Urothelium cell line (cell line): ENCODE data around the gene ZXDC.

Experiments used
- DNase-seq: peaks from one replicate; pipeline ENCODE4 v3.0.0; 2011; ENCODE audit warnings: low spot score, mixed read lengths
- FAIRE-seq: peaks from 2 replicates; lab custom pipeline; 2011; peaks lifted over from hg19 to GRCh38; lab: Jason Lieb, UNC

Gene ZXDC, protein sequence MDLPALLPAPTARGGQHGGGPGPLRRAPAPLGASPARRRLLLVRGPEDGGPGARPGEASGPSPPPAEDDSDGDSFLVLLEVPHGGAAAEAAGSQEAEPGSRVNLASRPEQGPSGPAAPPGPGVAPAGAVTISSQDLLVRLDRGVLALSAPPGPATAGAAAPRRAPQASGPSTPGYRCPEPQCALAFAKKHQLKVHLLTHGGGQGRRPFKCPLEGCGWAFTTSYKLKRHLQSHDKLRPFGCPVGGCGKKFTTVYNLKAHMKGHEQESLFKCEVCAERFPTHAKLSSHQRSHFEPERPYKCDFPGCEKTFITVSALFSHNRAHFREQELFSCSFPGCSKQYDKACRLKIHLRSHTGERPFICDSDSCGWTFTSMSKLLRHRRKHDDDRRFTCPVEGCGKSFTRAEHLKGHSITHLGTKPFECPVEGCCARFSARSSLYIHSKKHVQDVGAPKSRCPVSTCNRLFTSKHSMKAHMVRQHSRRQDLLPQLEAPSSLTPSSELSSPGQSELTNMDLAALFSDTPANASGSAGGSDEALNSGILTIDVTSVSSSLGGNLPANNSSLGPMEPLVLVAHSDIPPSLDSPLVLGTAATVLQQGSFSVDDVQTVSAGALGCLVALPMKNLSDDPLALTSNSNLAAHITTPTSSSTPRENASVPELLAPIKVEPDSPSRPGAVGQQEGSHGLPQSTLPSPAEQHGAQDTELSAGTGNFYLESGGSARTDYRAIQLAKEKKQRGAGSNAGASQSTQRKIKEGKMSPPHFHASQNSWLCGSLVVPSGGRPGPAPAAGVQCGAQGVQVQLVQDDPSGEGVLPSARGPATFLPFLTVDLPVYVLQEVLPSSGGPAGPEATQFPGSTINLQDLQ

DNA sequence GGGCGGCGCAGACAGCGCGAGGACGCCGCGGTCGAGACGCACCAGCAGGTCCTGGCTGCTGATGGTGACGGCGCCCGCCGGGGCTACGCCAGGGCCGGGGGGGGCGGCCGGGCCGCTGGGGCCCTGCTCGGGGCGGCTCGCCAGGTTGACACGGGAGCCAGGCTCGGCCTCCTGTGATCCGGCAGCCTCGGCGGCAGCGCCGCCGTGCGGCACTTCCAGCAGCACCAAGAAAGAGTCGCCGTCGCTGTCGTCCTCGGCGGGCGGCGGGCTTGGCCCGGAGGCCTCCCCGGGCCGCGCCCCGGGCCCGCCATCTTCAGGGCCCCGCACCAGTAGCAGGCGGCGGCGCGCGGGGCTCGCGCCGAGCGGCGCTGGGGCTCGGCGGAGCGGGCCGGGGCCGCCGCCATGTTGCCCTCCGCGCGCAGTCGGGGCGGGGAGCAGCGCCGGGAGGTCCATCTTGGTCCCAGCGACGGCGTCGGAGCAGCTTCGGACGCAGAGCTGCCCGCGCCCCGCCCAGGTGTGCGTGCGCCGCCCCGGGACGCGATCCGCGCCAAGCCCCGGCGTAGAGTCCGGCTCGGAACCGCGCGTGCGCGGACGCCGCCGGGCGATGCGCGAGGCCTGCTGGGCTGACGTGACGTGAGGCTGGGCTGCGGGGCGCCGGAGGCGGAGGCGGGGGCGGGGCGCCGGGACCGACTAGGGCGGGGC, at the start of gene ZXDC:
ZXDC (minus strand) TSS at position 479 of the 702 bp plus-strand sequence; CDS start at position 453, 26 bp downstream.
- peak; percentile 100 for DNase-seq
- FAIRE-seq = peak; percentile 100

DNA sequence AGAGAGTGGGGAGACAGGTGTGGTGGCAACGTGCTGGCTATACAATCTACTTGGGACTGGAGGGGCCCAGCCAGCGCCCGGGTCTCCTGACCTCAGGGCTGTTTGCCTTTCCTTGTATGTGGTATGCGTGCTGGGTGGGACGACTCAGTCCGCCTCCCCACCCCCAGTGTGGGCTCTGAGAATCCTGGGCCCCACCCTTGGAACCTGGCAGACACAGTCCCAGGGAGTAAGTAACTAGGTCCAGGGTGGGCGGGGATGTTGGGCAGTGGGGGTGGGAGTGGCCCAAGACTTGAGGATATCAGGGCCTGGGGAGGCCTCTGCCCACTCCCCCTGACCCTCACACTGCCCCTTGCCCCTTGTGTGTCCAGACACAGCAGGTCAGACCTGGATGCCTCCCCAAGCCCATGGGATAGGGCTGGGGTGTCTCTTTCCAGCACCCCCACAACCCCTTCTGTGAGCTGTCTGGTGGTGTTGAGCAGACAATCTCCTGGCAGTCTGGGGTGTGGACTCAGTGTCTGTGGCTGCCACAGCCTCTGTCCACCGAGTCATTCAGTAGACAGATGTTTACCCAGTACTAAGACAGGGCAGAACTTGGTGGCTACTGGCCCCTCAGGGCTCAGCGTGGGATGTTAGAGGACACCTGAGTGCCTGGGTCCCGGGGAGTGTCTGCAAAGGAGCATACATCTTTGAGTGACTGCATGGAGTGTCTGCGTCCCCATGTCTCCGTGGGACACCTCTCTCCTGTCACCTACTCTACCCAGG, 49.6 kb upstream of the ZXDC start:
- peak; percentile 20 for FAIRE-seq
- no peak for DNase-seq

DNA sequence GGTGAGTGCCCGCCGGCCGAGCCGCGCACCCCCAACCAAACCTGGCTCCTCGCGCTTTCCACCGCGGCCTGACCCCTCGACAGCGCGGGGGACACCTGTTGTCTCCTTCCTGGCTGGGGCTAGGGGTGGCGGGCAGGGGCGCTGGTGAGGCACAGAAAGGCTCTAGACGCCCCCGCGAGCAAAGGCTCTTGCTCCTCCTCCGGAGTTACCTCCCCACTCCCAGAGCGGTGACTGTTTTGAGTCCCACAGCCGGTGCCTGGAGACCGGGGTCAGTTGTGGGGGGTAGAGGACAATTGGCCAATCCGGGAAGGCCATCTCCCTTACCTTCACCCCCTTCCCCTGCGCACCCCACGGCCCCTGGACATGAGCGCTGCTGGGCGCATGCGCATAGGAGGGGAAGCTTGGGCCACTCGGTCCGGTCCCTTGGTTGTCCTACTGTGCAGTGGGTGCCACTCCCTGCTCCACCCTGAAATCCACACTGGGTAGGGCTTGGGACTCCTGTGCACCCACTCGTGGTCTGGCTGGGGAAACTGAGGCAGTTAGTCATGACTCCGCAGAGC, 48.8 kb upstream of the ZXDC start:
- DNase-seq = no peak
- FAIRE-seq = no peak

DNA sequence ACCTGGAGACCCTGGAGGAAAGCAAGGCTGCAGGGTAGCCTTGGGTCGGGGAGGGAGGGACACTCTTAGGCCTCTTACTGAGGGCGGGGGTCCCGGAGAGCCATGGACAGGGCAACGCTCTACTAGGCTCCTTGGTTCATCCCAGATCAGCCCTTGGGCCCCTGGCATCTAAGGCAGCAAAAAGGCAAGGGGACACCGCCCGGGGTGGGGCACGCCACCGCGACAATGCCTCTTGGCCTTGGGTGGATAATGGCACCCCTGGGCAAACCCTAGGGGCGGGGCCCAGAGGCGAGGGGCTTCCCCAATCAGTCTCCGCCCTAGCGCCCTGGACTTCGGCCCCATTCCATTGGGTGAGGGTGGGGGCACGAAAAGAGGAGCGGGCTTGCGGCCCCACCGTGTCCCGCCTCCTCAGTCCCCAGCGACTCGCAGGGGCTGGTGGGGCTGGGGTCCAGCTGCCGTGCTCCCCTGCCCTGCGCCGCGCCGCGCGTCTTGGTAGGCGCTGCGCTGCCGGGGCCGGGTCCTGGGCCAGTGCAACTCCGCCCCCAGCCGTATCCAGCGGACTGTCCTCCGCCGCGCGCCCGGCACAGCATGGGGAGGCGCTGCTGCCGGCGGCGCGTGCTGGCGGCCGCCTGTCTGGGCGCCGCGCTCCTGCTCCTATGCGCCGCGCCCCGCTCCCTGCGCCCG, 48.2 kb upstream of the ZXDC start, which contains the start of gene CHST13:
CHST13 (plus strand) TSS at position 411 of the 684 bp plus-strand sequence; CDS start at position 589, 178 bp downstream.
- DNase-seq (no peak), FAIRE-seq (no peak)

DNA sequence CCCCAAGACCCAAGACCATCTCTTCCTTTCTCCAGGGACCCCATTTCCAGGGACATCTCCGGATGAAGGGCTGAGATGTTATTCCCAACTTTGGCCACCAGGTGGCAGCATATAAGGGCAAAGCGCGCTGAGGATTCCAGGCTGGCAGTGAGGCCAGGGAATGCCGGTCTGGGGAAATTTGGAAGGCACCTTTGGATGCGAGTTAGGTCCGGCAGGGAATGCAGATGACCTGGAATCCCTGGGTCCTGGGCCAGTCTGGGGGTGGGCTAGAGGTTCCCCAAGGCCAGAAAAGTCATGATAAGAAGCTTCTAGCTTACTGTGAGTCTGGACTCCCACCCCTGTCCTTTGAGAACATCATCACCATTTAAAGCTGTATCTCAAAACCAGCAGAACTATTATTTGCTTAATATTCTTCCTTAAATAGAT, 46.7 kb upstream of the ZXDC start:
- FAIRE-seq (peak; percentile 92), DNase-seq (peak; percentile 88)

DNA sequence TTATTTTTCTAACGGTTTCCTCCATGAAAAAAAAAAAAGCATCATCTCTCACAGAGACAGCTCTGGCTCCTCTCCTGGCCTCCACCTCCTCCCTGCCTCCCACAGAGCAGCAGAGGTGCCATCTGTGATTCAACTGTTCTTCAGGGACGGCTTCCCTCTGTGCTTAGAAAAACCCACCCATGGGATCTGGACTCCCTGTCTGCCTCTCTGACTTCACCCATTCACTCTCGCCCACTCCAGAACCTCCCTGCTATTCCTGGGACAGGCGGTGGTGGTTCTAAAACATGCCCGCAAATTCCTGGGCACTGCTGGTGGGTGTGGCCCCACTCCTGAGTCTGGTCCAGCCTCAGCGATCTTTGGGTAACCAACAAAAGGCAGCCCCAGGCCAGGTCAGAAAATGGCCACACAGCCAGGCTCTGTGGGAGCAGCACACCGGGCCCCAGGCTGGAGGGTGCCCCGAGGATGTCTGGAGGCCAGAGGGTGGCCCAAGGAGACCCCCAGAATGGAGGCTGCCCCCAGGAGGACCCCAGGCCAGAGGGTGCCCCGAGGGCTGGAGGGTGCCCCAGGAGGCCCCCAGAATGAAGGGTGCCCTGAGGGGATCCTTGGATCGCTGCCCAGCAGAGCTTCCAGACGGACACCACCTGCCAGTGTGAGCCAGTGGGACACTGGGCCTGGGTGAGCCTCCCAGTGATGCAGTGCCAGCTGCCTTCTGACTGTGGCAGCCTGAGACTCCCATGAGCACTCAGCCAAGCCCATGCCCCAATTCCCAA, 45.6 kb upstream of the ZXDC start:
- FAIRE-seq = peak; percentile 66

DNA sequence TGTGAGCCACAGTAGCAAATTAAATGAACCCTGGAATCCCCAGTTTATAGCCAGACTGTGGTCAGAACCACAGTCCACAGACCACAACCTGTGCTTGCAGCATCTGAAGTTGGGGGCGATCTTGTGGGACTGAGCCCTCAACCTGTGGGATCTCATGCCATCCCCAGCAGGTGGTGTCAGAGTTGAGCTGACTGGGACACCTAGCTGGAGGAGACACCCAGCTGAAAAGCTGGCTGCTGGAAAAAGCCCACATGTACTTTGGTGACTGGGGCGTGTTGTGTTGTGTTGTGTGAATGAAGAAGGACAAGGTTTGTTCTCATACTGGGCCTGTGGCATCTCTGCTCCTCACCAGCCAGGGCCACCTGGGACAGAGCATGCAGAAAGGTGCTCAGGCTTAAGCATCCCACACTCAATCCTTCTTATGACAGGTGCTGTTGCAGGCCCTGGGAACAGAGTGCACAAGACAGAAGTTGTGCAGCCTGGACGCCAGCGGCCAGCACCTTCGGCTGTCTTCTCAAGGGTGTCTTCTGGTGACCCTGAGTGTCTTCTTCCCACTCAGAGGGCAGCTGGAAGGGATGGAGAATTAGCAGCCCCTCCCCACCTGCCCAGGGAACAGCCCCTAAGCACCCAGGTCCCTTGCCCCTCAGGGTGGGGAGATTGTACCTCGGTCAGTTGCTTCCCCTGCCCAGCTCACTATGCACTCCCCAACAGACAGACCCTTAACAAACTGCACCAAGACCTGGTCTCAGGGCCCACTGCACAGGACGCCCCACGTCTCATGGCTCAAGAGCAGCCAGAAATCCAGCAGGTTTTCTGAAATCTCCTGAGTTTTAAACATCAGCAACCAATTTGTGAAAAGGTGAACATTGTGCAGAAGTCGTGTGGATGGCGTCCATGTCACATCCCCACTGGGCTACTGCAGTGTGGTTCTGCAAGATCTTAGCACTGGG, 44.1 kb upstream of the ZXDC start:
- DNase-seq (no peak), FAIRE-seq (no peak)

More for the DNA sequence above, 45.6 kb upstream of the ZXDC start:
- no peak for DNase-seq

DNA sequence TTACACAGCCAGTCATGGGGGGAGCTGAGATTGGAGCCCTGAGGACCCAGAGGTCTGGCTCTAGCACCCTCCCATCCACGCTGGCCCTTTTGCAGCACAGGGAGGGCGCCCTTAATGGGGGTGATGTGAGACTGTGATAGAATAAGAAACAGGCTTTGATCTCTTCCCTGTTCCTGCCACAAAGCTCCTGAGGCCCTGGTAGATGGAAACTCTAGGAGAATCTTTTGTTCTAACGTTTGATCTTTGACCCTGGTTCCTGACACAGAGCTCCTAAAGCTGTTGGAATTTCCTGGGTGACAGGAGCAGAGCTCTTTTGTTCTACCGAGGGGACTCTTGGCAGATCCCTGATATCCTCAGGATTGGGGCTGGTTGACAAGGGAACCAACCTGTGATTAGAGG, 43.1 kb upstream of the ZXDC start:
- FAIRE-seq (no peak), DNase-seq (no peak)

DNA sequence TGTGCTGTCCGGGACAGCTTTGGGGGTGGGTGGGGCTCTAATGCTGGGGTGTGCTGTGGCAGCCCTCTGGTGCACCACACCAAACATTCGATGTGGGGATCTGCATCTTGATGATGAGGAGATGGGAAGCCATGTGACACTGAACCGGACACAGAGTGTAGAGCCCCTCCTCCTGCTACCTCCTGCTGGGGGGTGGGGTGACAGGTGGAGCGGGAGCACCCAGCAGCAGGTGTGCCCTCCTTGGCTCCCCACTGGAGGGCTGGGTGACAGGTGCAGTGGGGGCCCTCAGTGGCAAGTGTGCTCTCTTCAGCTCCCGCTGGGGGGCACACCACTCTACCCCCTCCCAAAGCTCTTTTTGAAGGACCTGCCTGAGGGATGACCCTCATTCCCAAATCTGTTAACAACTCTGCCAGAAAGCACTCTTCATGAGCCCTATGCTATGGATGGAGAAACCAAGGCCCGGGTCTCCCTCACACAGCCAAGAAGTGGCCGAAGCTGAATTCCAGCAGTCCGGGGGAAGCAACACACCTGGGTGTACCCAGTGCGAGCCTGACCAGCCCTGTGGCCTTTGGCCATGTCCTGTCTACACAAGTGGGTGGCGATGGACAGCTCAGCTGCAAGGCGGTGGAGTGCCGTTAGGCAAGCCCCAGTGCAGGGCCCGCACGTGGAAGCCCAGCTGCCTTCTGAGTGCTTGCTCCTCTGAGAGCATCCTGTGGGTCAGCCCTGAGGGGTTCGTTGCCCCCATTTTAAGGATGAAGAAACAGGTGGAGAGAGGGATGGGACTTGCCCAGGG, 42.5 kb upstream of the ZXDC start:
- DNase-seq (no peak), FAIRE-seq (no peak)

DNA sequence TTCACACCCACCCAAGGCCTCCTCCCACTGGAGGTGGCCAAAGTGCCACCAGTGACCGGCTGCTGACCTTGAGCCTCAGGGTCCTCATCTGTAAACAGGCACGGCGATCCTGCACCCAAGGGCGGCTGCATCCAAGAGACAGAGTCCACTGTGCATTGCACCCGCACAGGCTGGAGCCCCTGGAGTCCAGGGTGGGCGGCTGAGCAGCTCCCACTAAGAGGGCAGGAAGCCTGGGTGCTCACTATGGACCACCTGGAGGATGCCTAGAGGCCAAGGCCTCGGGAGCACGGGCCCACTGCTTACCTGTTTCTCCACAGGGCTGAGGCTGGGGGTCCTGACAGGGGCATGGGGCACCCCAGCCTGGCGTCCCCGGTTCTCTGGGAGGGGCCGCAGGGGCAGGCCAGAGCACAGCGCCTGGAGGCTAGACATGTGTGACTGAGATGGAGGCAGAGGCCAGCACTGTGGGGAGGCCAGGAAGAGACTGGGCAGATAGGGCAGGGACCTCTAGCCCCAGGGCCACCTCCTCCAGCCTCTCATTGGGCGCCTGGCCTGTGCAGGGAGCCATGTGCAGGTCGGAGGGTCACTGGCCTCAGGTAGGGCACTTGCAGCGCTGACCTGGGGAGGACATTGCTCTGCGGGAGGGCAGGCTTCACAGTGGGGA, 41.7 kb upstream of the ZXDC start, which contains the start of gene UROC1:
UROC1 (minus strand) TSS at position 483 of the 661 bp plus-strand sequence; CDS start at position 429, 54 bp downstream.
- DNase-seq (no peak), FAIRE-seq (no peak)

DNA sequence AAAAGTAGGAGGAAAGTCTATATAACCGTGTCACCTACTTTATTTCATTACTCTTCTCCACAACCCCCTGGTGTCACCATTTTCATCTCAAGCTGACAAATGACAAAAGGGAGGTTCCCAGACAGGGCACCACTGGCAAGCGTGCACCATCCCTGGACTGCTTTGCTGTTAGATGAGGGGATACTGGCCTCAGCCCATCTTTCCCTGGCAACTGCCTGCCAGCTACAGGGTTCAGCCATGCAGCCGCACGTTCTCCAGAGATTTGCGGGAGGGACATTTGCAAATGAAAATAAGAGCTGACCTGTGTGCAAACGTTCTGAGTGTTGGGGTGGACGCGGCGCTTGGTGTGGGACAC, 41.2 kb upstream of the ZXDC start:
- DNase-seq (no peak), FAIRE-seq (no peak)

DNA sequence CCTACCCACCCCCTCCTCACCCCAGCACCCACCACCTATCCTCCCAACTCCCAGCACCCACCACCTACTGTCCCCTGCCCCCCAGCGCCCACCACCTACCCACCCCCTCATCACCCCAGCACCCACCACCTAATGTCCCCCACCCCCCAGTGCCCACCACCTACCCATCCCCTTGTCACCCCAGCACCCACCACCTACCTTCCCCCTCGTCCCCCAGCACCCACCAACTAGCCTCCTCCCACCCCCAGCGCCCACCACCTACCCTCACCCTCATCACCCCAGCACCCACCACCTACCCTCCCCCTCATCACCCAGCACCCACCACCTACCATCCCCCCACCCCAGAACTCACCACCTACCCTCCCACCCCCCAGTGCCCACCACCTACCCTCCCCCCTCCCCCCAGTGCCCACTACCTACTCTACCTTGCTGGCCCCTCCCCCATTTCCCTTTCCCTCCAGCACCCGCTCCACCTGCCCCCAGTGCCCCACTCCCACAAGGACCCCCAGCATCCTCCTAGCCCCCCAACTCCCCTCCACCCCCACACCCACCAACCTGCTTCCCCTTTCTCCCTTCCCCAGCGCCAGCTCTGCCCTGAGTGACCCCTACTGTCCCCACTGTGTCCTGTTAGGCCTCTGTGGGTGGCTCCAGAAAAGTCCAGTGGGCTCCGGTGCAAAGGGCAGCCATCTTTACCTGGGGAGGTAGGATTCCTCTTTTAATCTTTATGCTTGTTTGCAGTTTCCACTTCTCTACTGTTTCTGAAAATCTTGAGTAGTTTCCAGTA, 40.7 kb upstream of the ZXDC start:
- DNase-seq = no peak
- FAIRE-seq = peak; percentile 58

DNA sequence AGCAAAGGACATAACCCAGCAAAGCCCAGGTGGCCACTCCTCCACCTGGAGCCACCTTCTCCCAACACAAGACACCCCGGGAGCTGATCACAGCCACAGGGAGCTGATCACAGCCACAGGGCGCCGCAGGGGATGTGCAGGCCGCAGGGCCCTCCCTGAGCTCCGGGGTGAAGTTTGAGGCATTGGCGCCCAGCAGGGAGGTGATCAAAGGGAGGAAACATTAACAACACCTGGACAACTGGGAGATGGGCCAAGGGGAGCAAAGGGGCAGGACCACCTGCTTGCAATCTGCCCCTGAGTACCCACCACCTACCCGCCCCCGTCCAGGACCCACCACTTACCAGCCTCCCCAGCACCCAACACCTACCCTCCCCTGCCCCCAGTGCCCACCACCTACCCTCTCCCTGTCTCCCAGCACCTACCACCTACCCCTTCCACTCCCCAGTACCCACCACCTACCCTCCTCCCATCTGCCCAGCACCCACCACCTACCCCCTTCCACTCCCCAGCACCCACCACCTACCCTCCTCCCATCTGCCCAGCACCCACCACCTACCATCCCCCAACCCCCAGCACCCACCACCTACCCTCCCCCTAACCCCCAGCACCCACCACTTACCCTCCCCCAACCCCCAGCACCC, 39.5 kb upstream of the ZXDC start:
- no peak for DNase-seq
- peak; percentile 95 for FAIRE-seq

DNA sequence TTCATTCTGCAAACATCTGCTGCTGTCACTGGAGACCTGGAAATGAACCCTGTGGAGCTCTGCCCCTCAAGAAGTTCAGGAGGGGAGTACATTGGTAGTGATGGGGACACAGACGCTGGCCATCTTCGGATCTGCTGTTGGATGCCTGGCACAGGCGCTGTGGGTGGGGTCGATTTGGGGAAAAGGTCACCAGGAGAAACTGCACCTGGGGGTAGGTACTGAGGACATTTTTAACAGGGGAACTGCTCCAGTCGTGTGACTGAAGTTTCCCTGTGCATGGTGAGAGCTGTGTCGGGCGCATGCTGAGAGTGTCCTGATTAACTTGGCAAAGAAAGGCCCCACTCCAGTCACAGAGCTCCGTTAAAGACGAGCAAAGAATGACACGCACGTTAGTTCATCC, 38.5 kb upstream of the ZXDC start:
- FAIRE-seq (no peak), DNase-seq (no peak)
